Activated CD8-positive, alpha-beta T cell treated with anti-CD3 and anti-CD28 coated beads, Interleukin-2, amount 10 ng/mL, durations not matched to agents 7 days and 5 days (primary cell): ENCODE results near the gene INHA. TPM values are rescaled to one million over a fixed set of nuclear protein-coding genes. Genes with fewer than 3 reads are reported as not detected.

Experiments used
- ATAC-seq: fragments of 150-1000 bp; cut with Tn5 transposase; one replicate; pipeline ENCODE4 v1.10.0; 2021; ENCODE audit warnings: moderate library complexity
- CTCF ChIA-PET: fragments of 350-600 bp; sonication (Branson Sonifier 250); formaldehyde crosslinking; loops from one replicate; lab custom pipeline; 2021; ENCODE audit warnings: antibody characterized with exemption; lab: Charles Lee
- POLR2A ChIA-PET: fragments of 350-600 bp; sonication (Branson Sonifier 250); formaldehyde crosslinking; loops from one replicate; lab custom pipeline; 2021; ENCODE audit warnings: antibody characterized with exemption; lab: Charles Lee
- DNase-seq: peaks from one replicate; pipeline ENCODE4 v3.0.0-alpha.2; 2020
- H3K27ac Mint-ChIP-seq: one replicate; pipeline ENCODE4 v1.8.0; 2021; ENCODE audit warnings: mild to moderate bottlenecking, mixed read lengths
- H3K27me3 Mint-ChIP-seq: one replicate; pipeline ENCODE4 v1.8.0; 2021; ENCODE audit warnings: low read depth, mixed read lengths
- H3K36me3 Mint-ChIP-seq: one replicate; pipeline ENCODE4 v1.8.0; 2021; ENCODE audit warnings: low read depth, mixed read lengths
- H3K4me1 Mint-ChIP-seq: one replicate; pipeline ENCODE4 v1.8.0; 2021; ENCODE audit warnings: low read depth, mixed read lengths
- H3K4me3 Mint-ChIP-seq: one replicate; pipeline ENCODE4 v1.8.0; 2021; ENCODE audit warnings: mild to moderate bottlenecking, mixed read lengths
- H3K9me3 Mint-ChIP-seq: one replicate; pipeline ENCODE4 v1.8.0; 2022; ENCODE audit warnings: mixed read lengths; ENCODE audit not compliant: insufficient read depth
- total RNA-seq, 2 experiments: library from RNA; stranded (reverse); gene quantifications; one replicate each; pipeline ENCODE4 v1.2.3, GENCODE V29; 2021

INHA gene
- total RNA-seq, 2 experiments from 2014 or later, result not detected

DNA sequence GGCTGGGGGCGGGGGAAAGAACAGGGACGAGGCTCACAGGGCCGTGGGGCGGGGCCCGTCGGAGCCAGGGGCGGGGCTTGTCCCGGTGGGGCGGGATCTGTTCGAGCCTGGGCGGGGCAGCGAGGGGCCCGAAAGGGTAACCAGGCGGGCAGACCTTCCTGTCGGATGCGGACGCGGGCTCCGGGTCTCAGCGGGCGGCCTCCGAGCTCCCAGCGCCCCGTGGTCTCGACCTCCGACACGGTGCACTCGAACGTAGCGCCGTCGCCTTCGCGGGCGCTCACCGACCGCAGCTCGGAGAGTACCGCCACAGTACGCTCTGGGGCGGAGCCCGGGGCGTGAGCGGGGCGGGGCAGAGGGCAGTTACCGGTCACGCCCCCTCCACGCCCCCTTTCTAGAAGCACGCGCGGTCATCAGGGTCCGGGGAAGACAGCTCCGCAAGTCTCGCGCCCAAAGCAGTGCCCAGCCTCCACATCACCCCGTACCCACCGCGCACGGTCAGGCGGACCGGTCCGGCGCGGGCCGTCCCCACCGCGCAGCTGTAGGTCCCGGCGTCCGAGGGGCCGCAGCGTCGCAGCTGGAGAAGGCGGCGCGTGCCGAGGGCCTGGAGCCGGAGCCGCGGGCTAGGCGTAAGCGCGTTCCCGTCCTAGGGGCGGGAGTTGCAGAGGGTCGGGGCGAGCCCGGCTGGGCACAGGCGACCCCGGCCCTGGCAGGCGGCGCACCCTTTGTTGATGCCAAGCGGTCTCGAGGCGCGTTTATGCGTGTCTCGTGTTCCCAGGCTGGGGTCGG is 19.5 kb upstream of the INHA start:
- H3K9me3 Mint-ChIP-seq, result no peaks in the 10 kb centered on the region
- H3K27ac Mint-ChIP-seq, result no peak overlapping the region
- ChIA-PET POLR2A (no interaction called here), CTCF (interaction anchor here (1.8 to 3.6 kb wide), 3 partner anchors 8 to 11 kb away, joined by 8 to 17 read pairs (median 8); partner anchors contain the start of genes CHPF and TMEM198)
- peaks cover 7% of the 10 kb centered on the region for H3K4me1 Mint-ChIP-seq
- peak overlapping the region; percentile 69 for H3K4me3 Mint-ChIP-seq
- H3K36me3 Mint-ChIP-seq, result no peaks in the 10 kb centered on the region
- peak; percentile 80 for DNase-seq
- ATAC-seq, result peak; percentile 89
- peaks cover 28% of the 10 kb centered on the region for H3K27me3 Mint-ChIP-seq

GRCh38 chr2:219553168-219553417 is 19.0 kb upstream of the INHA start:
- Mint-ChIP-seq H3K4me3 (peak overlapping the region; percentile 13), H3K9me3 (no peaks in the 10 kb centered on the region), H3K27ac (no peak overlapping the region), H3K4me1 (peaks cover 7% of the 10 kb centered on the region), H3K27me3 (peaks cover 28% of the 10 kb centered on the region), H3K36me3 (no peaks in the 10 kb centered on the region)
- DNase-seq, result no peak
- no peak for ATAC-seq
- ChIA-PET CTCF (interaction anchor here (1.8 to 3.6 kb wide), 2 partner anchors 9 to 12 kb away, joined by 8 to 17 read pairs; partner anchors contain the start of genes CHPF and TMEM198), POLR2A (no interaction called here)

DNA sequence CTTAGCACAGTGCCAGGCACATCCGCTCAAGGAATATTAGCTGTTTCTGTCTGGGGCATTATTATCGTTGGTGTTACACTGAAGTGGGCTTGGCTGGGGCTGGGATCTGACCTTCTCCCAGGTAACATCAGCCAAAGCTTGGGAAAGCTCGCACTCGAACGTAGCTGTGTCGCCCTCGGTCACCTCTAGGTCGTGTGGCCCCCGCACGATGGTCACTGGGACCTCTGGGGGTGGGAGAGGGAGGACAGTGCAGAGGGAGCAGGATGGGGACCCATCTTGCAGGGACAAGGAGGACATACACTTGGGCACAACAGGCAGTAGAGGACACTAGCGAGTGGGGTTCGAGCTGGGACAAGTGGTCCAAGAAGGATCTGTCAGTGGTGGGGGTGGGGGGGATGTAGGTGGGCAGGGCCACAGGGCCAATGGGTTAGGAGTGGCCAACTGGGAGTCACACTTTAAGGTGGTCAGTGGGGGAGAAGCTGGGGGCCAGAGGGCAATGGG is 18.6 kb upstream of the INHA start:
- H3K27ac Mint-ChIP-seq, result no peak overlapping the region
- H3K27me3 Mint-ChIP-seq, result peaks cover 28% of the 10 kb centered on the region
- ATAC-seq (no peak), DNase-seq (no peak)
- ChIA-PET POLR2A (no interaction called here), CTCF (interaction anchor here (3.6 kb wide), 1 partner anchor 12 kb away, joined by 17 read pairs; no protein-coding TSS in a partner anchor)
- no peaks in the 10 kb centered on the region for H3K9me3 Mint-ChIP-seq
- H3K4me1 Mint-ChIP-seq, result peaks cover 7% of the 10 kb centered on the region
- no peaks in the 10 kb centered on the region for H3K36me3 Mint-ChIP-seq
- peak overlapping the region; percentile 13 for H3K4me3 Mint-ChIP-seq

GRCh38 chr2:219554350-219554749 is 17.8 kb upstream of the INHA start:
- ATAC-seq (no peak), DNase-seq (no peak)
- peaks cover 28% of the 10 kb centered on the region for H3K27me3 Mint-ChIP-seq
- CTCF ChIA-PET, result no interaction called here
- no peaks in the 10 kb centered on the region for H3K36me3 Mint-ChIP-seq
- H3K27ac Mint-ChIP-seq, result no peak overlapping the region
- no peaks in the 10 kb centered on the region for H3K9me3 Mint-ChIP-seq
- POLR2A ChIA-PET, result no interaction called here
- no peak overlapping the region for H3K4me3 Mint-ChIP-seq
- H3K4me1 Mint-ChIP-seq, result peaks cover 7% of the 10 kb centered on the region

- Mint-ChIP-seq H3K27me3 (peaks cover 18% of the 10 kb centered on the region), H3K4me1 (peaks cover 5% of the 10 kb centered on the region), H3K4me3 (no peak overlapping the region), H3K27ac (no peak overlapping the region), H3K9me3 (no peaks in the 10 kb centered on the region), H3K36me3 (no peaks in the 10 kb centered on the region)
- ATAC-seq, result no peak
- ChIA-PET CTCF (no interaction called here), POLR2A (no interaction called here)
- no peak for DNase-seq
These were observed 16.2 kb upstream of the INHA start for GRCh38 chr2:219555956-219556355.

GRCh38 chr2:219556413-219556812 is 15.7 kb upstream of the INHA start:
- Mint-ChIP-seq H3K27me3 (peaks cover 16% of the 10 kb centered on the region), H3K4me3 (no peak overlapping the region), H3K4me1 (peaks cover 5% of the 10 kb centered on the region), H3K27ac (no peak overlapping the region), H3K9me3 (no peaks in the 10 kb centered on the region), H3K36me3 (no peaks in the 10 kb centered on the region)
- no peak for ATAC-seq
- ChIA-PET CTCF (no interaction called here), POLR2A (no interaction called here)
- no peak for DNase-seq

DNA sequence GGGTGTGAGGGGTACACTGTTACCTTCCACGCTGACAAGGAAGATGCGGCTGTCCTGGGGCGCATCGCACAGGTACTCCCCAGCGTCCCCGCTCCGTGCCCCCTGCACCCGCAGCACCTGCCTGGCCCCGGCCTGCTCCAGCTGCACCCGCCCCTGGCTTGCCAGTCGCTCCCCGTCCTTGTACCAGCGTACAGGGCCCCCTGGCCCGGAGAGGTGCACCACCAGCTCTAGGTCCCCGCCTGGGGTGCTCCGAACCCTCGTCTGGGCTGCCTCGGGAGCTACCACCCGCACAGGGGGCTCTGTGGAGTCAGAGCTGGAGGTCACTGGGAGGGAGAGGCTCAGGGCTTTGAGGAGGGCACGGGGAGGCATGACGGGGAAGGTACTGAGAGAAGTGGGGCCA is 14.8 kb upstream of the INHA start:
- Mint-ChIP-seq H3K27ac (no peak overlapping the region), H3K27me3 (peaks cover 8% of the 10 kb centered on the region), H3K36me3 (no peaks in the 10 kb centered on the region), H3K9me3 (no peaks in the 10 kb centered on the region), H3K4me1 (no peaks in the 10 kb centered on the region), H3K4me3 (no peak overlapping the region)
- ATAC-seq, result no peak
- ChIA-PET POLR2A (no interaction called here), CTCF (no interaction called here)
- no peak for DNase-seq

DNA sequence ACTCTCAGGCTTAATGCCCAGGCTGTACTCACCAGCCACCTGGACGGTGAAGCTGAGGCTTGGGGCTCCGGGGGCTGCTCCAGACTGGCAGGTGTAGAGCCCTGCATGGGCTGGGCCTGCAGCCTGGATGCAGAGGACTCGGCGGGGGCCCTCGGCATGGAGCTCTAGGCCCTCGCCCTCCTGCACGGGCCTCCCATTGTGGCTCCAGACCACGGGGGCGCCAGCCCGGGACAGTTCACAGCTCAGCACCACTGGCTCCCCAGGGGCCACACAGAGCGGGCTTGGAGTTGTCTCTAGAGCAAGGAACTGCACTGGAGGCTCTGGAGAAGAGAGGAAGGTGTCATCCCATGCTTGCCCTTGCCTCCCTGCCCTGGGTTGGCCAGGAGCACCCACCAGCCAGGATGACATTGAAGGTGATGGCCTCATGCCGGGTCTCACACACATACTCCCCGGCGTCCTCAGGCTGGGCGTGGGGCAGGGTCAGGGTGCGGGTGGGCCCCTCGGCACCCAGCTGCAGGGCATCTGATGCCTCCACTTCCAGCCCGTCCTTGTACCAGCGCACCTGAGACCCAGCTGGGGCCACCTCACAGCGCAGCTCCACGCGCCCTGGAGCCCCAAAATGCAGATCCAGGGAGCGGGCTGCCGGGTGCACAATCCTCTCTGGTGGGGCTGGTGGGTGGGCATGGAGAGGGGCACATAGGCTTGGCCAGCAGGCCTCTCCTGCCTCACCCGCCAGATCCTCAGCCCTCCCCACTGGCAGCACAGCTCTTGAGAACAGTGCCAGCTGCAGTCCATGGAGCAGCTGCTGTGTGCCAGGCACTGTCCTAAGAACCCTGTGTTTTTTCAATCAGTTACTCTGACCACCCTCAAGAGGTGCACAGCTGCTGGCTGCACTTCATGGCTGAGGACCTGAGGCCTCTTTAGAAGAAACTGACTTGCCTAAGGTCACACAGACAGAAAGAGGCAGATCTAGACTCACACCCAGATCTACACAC is 14.0 kb upstream of the INHA start:
- DNase-seq, result no peak
- peaks cover 8% of the 10 kb centered on the region for H3K27me3 Mint-ChIP-seq
- H3K27ac Mint-ChIP-seq, result no peak overlapping the region
- no peak for ATAC-seq
- no peaks in the 10 kb centered on the region for H3K36me3 Mint-ChIP-seq
- no peaks in the 10 kb centered on the region for H3K4me1 Mint-ChIP-seq
- POLR2A ChIA-PET, result no interaction called here
- H3K4me3 Mint-ChIP-seq, result no peak overlapping the region
- CTCF ChIA-PET, result interaction anchor here (4.0 kb wide), 1 partner anchor 9 kb away, joined by 17 read pairs; no protein-coding TSS in a partner anchor
- H3K9me3 Mint-ChIP-seq, result no peaks in the 10 kb centered on the region

- Mint-ChIP-seq H3K27me3 (no peaks in the 10 kb centered on the region), H3K27ac (no peak overlapping the region), H3K36me3 (no peaks in the 10 kb centered on the region), H3K9me3 (no peaks in the 10 kb centered on the region), H3K4me3 (no peak overlapping the region), H3K4me1 (no peaks in the 10 kb centered on the region)
- no peak for ATAC-seq
- no peak for DNase-seq
- POLR2A ChIA-PET, result no interaction called here
- CTCF ChIA-PET, result interaction anchor here (0.8 to 4.0 kb wide), 17 partner anchors 8 to 137 kb away, joined by 3 to 21 read pairs (median 4); partner anchors contain the start of genes CHPF, OBSL1, STK11IP and TMEM198
These were observed 12.8 kb upstream of the INHA start for GRCh38 chr2:219559156-219559915.

GRCh38 chr2:219560037-219560892 is 11.8 kb upstream of the INHA start:
- Mint-ChIP-seq H3K36me3 (no peaks in the 10 kb centered on the region), H3K27ac (no peak overlapping the region), H3K4me1 (no peaks in the 10 kb centered on the region), H3K27me3 (no peaks in the 10 kb centered on the region), H3K9me3 (no peaks in the 10 kb centered on the region), H3K4me3 (no peak overlapping the region)
- ChIA-PET POLR2A (no interaction called here), CTCF (interaction anchor here (0.7 to 4.0 kb wide), 20 partner anchors 9 to 215 kb away, joined by 3 to 21 read pairs (median 4); partner anchors contain the start of genes CHPF, OBSL1, STK11IP and TMEM198)
- ATAC-seq, result peak; percentile 16
- no peak for DNase-seq
